Right forelimb (tissue), 1 donor: Measurements from ENCODE around the gene OR5H2.
A peak's percentile ranks its signal among the peaks of the same experiment; 100 is the strongest.
"Not testable (repeated sequence)": the region's sequence is repeated elsewhere in the genome, so short reads cannot be mapped to it uniquely, and the experiment has no call there.

Experiments used
- DNase-seq: peaks from one replicate; pipeline ENCODE4 v3.0.0-alpha.2; 2018

The OR5H2 gene

GRCh38 chr3:98282205-98282604 lies at the start of gene OR5H2:
Gene OR5H2 (plus strand): TSS chr3:98282505. CDS start chr3:98282903, 398 bp downstream.
- no peak for DNase-seq

DNA sequence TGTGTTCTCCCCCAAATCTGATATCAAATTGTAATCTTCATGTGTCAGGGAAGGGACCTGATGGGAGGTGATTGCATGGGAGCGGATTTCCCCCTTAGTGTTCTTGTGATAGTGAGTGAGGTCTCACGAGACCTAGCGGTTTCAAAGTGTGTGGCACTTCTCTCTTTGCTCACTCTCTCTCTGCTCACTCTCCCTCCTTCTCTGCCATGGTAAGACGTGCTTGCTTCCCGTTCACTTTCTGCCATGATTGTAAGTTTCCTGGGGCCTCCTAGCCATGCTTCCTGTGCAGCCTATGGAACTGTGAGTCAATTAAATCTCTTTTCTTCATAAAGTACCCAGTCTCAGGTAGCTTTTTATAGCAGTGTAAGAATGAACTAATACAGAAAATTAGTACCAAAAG lies 48.8 kb upstream of the OR5H2 start:
- no peak for DNase-seq

DNA sequence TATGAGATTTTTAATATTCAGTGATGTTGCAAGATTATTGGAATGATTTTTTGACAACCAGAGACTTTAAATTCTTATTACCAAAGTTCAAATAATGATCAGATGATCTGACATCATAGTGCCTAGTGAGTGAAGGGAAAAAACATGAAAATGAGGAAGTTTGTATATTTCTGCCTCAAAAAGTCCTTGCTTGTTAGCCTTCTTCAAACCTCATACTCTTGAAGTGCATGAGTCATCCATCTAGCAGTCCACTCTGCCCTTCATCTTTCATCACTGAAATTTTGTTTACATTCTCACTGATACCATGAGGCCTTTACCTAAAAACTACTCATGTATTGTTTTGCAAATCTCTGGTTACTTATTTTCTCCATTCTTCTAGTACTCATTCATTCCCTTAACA lies 42.2 kb upstream of the OR5H2 start:
- DNase-seq: no peak

DNA sequence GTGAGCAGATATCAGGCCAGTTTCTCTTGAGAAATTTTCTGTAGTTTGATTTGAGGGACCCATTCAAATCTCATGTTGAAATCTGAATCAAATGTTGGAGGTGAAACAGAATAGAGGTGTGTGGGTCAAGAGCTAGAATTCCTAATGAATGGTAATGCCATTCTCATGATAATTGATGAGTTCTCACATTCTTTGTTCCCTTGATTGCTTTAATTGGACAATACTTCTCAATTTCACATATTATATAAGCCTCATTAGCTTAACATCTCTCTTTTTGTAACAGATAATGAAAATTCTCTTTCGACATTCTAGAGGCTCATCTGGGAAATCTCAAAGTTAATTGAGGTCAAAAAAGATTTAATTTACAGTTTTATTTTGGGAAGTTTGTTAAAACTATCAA lies 40.1 kb upstream of the OR5H2 start:
- no peak for DNase-seq

GRCh38 chr3:98243843-98244242 lies 38.5 kb upstream of the OR5H2 start:
- DNase-seq: no peak

DNA sequence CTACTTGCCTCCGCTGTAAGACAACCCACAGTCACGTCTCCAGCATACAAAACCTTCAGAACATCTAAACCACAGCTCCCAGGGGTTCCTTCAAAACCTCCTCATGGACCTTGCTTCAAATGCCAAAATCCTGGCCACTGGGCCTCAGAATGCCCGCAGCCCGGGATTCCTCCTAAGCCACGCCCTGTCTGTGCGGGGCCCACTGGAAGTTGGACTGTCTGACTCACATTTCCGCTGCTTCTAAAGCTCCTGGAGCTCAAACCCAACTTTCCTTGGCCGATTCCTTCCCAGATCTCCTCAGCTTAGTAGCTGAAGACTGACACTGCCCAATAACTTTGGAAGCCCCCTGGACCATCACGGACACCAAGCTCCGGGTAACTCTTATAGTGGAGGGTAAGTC lies 36.2 kb upstream of the OR5H2 start:
- DNase-seq: no peak

DNA sequence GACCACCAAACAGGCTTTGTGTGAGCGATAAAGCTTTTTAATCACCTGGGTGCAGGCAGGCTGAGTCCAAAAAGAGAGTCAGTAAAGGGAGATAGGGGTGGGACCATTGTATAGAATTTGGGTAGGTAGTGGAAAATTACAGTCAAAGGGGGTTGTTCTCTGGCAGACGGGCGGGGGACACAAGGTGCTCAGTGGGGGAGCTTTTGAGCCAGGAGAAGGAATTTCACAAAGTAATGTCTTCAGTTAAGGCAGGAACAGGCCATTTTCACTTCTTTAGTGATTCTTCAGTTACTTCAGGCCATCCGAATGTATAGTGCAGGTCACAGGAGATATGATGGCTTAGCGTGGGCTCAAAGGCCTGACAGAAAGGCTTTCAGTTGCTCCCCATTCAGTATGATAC lies 26.3 kb upstream of the OR5H2 start:
- DNase-seq: not testable (repeated sequence)

DNA sequence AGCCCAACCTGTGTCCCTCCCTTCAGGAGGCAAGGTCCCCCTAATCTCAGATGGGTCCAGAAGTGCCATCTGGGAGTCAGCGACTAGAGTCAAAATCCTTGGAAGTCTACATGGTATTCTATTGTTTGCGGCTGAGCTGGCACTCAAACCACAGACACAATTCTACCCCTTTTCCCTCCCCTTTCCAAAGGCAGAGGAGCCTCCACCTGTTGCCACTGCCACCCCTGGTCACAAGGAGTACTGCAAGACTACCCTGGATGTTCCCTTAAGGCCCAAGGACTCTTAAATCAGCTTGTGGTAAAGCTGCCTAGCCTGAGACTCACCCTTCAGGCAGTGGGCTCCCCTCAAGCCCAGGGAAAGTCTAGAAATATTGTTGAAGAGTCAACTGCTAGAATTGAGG lies 22.6 kb upstream of the OR5H2 start:
- no peak for DNase-seq

GRCh38 chr3:98262046-98262445 lies 20.3 kb upstream of the OR5H2 start:
- no peak for DNase-seq

- no peak for DNase-seq
Observed at GRCh38 chr3:98263944-98264343, 18.4 kb upstream of the OR5H2 start, which contains the start of gene OR5H6. Gene OR5H6 (plus strand): TSS chr3:98264244. CDS start chr3:98264333, 89 bp downstream.

DNA sequence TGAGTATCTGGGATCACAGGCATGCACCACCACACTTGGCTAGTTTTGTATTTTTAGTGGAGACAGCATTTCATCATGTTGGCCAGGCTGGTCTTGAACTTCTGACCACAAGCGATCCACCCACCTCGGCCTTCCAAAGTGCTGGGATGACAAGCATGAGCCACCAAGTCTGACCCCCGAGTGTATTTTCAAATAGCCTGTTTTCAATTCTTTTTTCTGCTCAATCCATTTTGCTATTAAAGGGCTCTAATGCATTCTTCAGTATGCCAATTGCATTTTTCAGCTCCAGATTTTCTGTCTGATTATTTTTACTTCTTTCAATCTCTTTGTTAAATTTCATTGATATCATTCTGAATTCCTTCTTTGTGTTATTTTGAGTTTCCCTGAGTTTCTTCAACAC lies 12.5 kb upstream of the OR5H2 start:
- no peak for DNase-seq

GRCh38 chr3:98272126-98272525 lies 10.2 kb upstream of the OR5H2 start:
- DNase-seq: no peak

DNA sequence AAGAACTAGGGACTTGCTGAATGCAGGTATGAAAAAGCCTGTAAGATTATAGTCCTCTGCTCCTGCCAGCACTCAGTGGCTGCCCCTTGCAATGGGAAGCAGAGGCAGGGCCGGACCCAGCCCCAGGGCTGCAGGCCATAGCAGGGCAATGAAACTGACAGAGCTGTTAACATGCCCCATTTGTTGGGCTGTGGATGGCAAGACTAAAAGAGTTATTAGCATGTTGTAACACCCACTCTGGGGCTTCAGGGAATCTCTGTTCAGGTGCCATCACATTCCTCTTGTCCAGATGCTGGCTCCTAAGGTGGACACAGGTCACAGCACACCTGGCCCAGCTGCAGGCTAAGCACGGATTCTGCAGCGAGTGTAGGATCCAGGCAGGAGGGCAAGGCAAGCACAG lies 7.4 kb upstream of the OR5H2 start:
- DNase-seq: no peak

- no peak for DNase-seq
Observed at GRCh38 chr3:98290916-98291315, 8.6 kb downstream of the OR5H2 start.

DNA sequence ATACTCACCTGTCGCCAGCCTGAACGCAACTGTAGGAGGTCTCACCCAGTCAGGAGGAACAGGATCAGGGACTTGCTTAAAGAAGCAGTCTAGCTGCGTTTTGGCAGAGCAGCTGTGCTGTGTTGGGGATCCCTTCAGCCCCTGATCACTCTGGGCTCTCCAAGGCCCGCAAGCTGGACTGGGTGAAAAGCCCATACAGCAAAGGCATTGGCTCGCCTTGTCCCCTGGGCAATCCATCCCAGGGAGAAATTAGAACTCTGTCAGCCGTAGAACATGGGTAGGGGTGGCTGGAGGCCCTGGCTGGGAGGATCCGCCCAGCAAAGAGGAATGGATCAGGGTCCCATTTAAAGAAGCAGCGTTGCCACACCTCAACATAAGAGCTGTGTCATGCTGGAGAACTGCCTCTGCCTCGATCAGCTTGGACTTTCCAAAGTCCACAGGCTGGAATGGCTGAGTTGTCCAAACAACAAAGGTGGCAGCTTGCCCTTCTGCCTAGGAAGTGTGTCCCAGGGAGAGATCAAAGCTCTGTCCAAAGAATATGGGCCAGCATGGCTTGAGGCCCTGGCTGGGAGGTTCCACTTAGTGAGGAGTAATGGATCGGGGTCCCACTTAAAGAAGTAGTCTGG lies 9.1 kb downstream of the OR5H2 start:
- DNase-seq: no peak

DNA sequence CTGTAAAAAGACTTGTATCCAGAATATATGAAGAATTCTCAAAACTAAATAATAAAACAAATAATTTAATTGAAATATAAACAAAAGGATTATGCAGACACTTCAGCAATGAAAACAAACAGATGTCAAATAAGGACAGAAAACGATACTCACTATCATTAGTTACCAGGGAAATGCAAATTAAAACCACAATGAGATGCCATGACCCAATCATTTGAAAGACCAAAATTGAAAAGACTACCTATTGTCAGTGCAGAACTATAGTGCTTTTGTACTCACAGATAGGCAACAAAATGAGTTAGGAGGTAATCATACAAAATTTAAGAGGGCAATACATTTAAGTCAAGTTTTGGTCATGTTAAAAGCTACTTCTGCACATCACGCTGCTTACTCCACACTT lies 39.8 kb downstream of the OR5H2 start:
- DNase-seq: no peak

DNA sequence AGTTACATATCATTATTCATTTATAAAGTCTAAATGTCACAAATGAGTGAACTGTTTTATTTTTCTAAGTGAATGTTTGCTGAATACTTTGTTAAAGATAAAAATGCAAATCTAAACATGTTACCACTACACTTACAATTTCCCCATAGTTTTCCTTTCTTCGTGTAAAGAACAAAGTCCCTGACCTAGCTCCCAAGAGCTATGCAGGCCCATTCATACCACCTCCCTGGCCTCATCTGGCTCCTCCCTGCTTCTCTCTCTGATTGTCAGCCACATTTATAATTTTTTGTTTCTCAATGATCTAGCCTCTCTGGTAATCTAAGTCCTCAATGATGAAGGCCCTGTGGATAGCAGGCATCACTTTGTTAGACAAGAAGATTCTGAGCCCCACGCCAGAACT lies 40.4 kb downstream of the OR5H2 start:
- no peak for DNase-seq

DNA sequence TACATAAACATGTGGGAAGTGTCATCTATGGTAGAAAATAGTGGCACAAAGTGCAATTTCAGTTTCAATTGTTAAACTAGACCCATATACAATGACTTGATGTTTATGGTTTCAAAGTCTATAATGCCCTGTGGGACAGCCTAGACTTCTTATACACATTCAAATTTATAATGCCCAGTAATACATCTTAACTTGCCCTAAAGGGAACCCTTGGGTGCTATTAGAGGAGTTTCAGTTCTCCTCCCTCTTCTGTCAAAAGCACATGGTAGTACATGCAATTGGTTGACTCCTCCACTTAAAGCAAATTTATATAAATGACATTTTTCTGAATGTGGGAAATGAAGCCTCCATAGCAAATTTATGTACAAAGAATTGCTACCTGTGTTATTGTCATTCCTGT lies 41.1 kb downstream of the OR5H2 start:
- DNase-seq: no peak

- no peak for DNase-seq
Observed at GRCh38 chr3:98325055-98325454, 42.8 kb downstream of the OR5H2 start.

DNA sequence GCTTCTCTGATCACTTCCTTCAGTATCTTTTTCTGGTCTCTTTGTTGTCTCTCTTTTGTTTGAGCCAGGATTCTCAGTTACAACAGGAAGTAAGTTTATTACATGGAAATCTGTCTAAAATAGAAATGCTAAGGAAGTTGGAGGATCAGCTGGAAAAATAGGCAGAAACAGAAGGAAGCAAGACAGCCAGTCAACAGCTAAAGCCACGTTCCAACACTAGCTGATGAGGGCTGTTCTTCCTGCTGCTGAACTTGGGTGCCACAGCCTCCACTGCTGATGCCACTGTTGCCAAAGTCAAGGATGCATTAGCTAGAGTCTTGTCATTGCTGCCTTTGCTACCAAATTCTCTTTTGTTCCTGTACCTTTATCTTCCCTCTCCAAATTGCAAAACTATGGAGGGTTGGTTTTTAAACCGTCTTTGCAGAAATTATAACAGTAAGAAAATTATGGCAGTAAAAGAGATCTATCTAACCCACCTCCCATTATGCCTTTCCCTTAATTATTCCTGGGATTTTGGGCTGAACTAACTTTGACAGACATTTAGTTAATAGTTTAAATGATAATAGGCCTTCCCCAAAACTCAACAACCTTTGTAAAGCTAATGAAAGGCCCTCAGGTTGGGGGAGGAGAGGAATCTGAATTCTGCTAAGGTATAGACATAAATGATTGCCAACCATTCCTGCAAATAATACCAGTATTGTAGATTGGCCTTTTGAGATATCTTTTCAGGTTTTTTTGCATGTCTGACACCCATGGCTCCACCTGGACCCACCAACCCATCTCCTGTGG lies 44.0 kb downstream of the OR5H2 start:
- DNase-seq: no peak

GRCh38 chr3:98326945-98327344 lies 44.6 kb downstream of the OR5H2 start:
- DNase-seq: no peak

GRCh38 chr3:98328933-98329332 lies 46.6 kb downstream of the OR5H2 start:
- no peak for DNase-seq

DNA sequence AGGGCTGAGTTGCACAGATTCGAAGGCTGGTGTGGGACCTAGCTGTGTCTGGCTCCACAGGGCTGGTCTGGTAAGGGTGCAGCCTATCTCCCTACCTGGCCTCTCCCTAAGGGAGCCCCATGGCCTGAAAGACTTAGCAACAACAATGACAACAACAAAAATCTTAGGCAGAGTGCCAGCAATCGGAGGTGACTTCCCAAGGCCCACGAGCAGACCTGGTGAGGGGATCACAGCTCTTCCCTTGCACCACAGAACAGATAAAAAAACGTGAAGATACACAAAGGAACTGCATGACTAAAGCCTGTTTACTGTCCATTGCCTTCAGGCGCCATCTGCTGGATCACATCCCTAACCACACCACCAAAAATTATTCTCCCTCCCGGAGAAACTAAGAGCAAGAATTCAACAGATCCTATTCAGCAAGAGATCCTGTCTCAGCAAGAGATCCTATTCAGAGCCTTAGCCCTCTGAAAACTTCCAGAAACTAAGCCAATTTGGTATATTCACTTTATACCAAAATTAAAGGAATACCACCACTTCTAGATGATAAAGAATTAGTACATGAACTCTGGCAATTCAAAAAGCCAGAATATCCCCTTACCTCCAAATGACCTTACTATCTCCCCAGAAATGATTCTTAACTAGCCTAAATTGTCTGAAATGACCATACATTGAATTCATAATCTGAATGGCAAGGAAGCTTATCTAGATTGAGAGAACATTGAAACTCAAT lies 47.3 kb downstream of the OR5H2 start:
- peak; percentile 49 for DNase-seq

GRCh38 chr3:98331329-98331728 lies 49.0 kb downstream of the OR5H2 start:
- DNase-seq: no peak
